DND-41 (cell line): Measurements from ENCODE around the gene DNMBP.
"Not testable (repeated sequence)": the region's sequence is repeated elsewhere in the genome, so short reads cannot be mapped to it uniquely, and the experiment has no call there.

Experiments
- ATAC-seq: fragments of 200-7000 bp; cut with Tn5 transposase; 3 replicates; pipeline ENCODE4 v1.9.1; 2021; ENCODE audit warnings: low read depth; ENCODE audit not compliant: insufficient read depth
- DNase-seq: peaks from one replicate; pipeline ENCODE4 v3.0.0-alpha.2; 2020
- H2AFZ ChIP-seq: 2 replicates; pipeline ENCODE4 v1.6.0; 2012; ENCODE audit warnings: low read depth, low read length
- H3K27ac ChIP-seq: 2 replicates; pipeline ENCODE4 v1.5.1; 2012; ENCODE audit warnings: low read length, inconsistent platforms
- H3K27me3 ChIP-seq: fragments of 200-600 bp; sonication (generic); 2 replicates; pipeline ENCODE4 v1.6.0; 2012; ENCODE audit warnings: low read length, mild to moderate bottlenecking, inconsistent platforms; ENCODE audit not compliant: insufficient read depth, poor library complexity
- H3K36me3 ChIP-seq: 2 replicates; pipeline ENCODE4 v1.5.1; 2012; ENCODE audit warnings: low read length, inconsistent platforms; ENCODE audit not compliant: insufficient read depth
- H3K4me1 ChIP-seq: 2 replicates; pipeline ENCODE4 v1.5.1; 2012; ENCODE audit warnings: mild to moderate bottlenecking, low read length; ENCODE audit not compliant: insufficient read depth
- H3K4me2 ChIP-seq: 2 replicates; pipeline ENCODE4 v1.6.0; 2012; ENCODE audit warnings: mild to moderate bottlenecking, moderate library complexity, low read length, inconsistent platforms; ENCODE audit not compliant: insufficient read depth
- H3K4me3 ChIP-seq, 2 experiments: fragments of 200-600 bp in 1 of 2; shearing (Covaris generic) in 1 of 2; 2 replicates each; pipeline ENCODE4 v1.5.1; 2012 to 2016; ENCODE audit warnings: inconsistent platforms in 2 of 2, low read length in 2 of 2, mild to moderate bottlenecking in 2 of 2, low read depth in 1 of 2, moderate library complexity in 1 of 2
- H3K79me2 ChIP-seq: 2 replicates; pipeline ENCODE4 v1.6.0; 2012; ENCODE audit warnings: low read length, inconsistent platforms; ENCODE audit not compliant: insufficient read depth
- H3K9ac ChIP-seq: 2 replicates; pipeline ENCODE4 v1.6.0; 2012; ENCODE audit warnings: low read depth, mild to moderate bottlenecking, inconsistent platforms, low read length, moderate library complexity
- H3K9me3 ChIP-seq: 2 replicates; pipeline ENCODE4 v1.5.1; 2012; ENCODE audit warnings: low read length, moderate library complexity, mild to moderate bottlenecking, inconsistent platforms; ENCODE audit not compliant: insufficient read depth, severe bottlenecking
- H4K20me1 ChIP-seq: 2 replicates; pipeline ENCODE4 v1.6.0; 2012; ENCODE audit warnings: low read length; ENCODE audit not compliant: insufficient read depth
- EZH2 ChIP-seq: IDR thresholded peaks from 3 replicates; pipeline ENCODE4 v1.6.1; 2012; ENCODE audit warnings: borderline replicate concordance, low read depth, mild to moderate bottlenecking, moderate library complexity, low read length, inconsistent platforms; ENCODE audit not compliant: severe bottlenecking
- TF ChIP-seq, protein P1 (sequence below): IDR thresholded peaks from 2 replicates; pipeline ENCODE4 v1.5.1; 2012; ENCODE audit warnings: borderline replicate concordance, low read length, moderate library complexity, mild to moderate bottlenecking; ENCODE audit not compliant: poor library complexity, severe bottlenecking; ENCODE audit errors: extremely low read depth

DNMBP gene

DNA sequence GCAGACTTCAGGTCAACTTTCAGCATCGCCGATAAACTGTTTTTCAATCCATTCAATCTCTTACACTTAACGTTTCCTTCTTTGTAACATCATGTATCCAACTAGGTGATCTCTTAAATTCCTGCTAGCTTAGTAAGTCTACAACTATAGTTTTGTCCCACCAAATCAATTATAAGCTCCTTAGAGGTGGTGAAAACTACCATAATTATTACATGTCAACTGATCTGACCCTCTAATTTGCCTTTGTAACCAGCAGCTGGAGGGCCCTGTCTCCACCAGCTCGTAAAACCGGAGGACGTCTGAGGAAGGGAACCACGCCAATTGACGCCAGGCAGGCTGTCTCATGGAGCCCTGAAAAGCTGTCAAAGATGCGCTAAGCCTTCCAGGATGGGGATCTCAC, 113.9 kb downstream of the DNMBP start:
- no peaks in the 10 kb centered on the region for H3K27me3 ChIP-seq
- H3K4me1 ChIP-seq: no peaks in the 10 kb centered on the region
- no peak overlapping the region for H3K4me2 ChIP-seq
- no peaks in the 10 kb centered on the region for H3K79me2 ChIP-seq
- H3K27ac ChIP-seq: no peak overlapping the region
- no peak overlapping the region for H3K9ac ChIP-seq
- no peaks in the 10 kb centered on the region for H4K20me1 ChIP-seq
- ATAC-seq: no peak
- no peaks in the 10 kb centered on the region for H3K9me3 ChIP-seq
- H2AFZ ChIP-seq: no peak overlapping the region
- DNase-seq: no peak
- H3K36me3 ChIP-seq: peaks cover 10% of the 10 kb centered on the region; the same call in 1 of the 2 replicates
- no peak overlapping the region for H3K4me3 ChIP-seq
- TF ChIP-seq, protein P1, sequence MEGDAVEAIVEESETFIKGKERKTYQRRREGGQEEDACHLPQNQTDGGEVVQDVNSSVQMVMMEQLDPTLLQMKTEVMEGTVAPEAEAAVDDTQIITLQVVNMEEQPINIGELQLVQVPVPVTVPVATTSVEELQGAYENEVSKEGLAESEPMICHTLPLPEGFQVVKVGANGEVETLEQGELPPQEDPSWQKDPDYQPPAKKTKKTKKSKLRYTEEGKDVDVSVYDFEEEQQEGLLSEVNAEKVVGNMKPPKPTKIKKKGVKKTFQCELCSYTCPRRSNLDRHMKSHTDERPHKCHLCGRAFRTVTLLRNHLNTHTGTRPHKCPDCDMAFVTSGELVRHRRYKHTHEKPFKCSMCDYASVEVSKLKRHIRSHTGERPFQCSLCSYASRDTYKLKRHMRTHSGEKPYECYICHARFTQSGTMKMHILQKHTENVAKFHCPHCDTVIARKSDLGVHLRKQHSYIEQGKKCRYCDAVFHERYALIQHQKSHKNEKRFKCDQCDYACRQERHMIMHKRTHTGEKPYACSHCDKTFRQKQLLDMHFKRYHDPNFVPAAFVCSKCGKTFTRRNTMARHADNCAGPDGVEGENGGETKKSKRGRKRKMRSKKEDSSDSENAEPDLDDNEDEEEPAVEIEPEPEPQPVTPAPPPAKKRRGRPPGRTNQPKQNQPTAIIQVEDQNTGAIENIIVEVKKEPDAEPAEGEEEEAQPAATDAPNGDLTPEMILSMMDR: no peak
- TF ChIP-seq EZH2: no peak

DNA sequence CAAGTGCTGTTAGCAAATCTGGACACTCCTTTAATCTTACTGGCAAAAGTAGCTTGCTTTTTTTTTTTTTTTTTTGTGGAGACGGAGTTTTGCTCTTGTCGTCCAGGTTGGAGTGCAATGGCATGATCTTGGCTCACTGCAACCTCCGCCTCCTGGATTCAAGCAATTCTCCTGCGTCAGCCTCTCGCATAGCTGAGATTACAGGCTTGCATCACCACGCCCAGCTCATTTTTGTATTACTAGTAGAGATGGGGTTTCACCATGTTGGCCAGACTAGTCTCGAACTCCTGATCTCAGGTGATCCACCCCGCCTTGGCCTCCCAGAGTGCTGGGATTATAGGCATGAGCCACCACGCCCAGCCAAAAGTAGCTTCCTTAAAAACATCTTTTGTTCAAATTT, 114.7 kb downstream of the DNMBP start:
- not testable (repeated sequence) for ATAC-seq
- H3K36me3 ChIP-seq: peaks cover 10% of the 10 kb centered on the region; the same call in 1 of the 2 replicates

DNA sequence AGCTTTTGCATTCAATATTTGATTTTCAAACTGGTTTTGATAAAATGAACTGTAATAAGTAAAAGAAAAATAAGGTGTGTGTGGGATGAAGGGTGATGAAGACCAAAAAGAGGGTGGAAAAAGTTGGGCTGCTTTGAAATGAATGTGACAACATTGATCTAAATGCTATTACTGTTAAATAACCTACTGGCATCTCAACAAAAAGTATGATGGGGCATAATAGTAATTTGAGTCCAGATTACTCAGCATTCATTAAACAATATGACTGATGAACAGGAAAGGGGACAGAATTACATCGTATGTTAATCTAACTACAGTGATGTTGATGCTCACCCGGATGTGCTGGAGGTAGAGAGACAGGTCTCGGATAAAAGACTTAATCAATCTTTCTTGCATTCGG, 115.1 kb downstream of the DNMBP start:
- Histone ChIP-seq H4K20me1 (no peaks in the 10 kb centered on the region), H3K27me3 (no peaks in the 10 kb centered on the region), H3K9me3 (no peaks in the 10 kb centered on the region), H3K27ac (no peak overlapping the region), H3K4me3 (no peak overlapping the region), H2AFZ (no peak overlapping the region), H3K36me3 (peaks cover 10% of the 10 kb centered on the region; the same call in 1 of the 2 replicates), H3K79me2 (no peaks in the 10 kb centered on the region), H3K9ac (no peak overlapping the region), H3K4me1 (no peaks in the 10 kb centered on the region), H3K4me2 (no peak overlapping the region)
- ATAC-seq (no peak), DNase-seq (no peak)
- TF ChIP-seq, protein P1: no peak
- TF ChIP-seq EZH2: no peak

More for the DNA sequence above, 114.7 kb downstream of the DNMBP start:
- DNase-seq, H2AFZ ChIP-seq, H4K20me1 ChIP-seq, H3K4me2 ChIP-seq, H3K9ac ChIP-seq, H3K27ac ChIP-seq, H3K4me3 ChIP-seq, H3K27me3 ChIP-seq, H3K4me1 ChIP-seq, H3K79me2 ChIP-seq, H3K9me3 ChIP-seq: not testable (repeated sequence)

DNA sequence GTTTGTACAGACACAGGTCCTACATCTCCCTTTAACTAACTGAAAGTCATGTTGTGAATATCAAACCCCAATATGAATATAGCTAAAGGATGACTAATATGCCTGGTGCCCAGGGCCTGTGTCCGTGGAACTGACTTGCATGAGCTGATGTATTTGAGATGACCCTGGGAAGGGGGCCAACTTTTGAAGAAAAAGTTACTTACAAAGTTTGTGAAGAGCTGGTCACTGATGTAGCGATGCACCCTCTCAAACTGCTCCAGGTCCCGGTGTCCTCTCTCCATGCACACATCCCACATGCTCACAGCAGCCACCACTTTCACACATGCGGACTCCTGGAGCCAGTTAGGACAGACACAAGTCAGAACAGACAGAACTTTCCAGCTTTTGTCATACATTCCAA, 121.1 kb downstream of the DNMBP start:
- no peaks in the 10 kb centered on the region for H3K79me2 ChIP-seq
- H2AFZ ChIP-seq: no peak overlapping the region
- H3K4me2 ChIP-seq: no peak overlapping the region
- H4K20me1 ChIP-seq: no peaks in the 10 kb centered on the region
- no peak for ATAC-seq
- 0 out of 2 replicates have a peak, but pooled peaks cover 12% of the 10 kb centered on the region for H3K36me3 ChIP-seq
- no peak overlapping the region for H3K9ac ChIP-seq
- H3K27me3 ChIP-seq: no peaks in the 10 kb centered on the region
- H3K9me3 ChIP-seq: no peaks in the 10 kb centered on the region
- no peak for TF ChIP-seq EZH2
- TF ChIP-seq, protein P1: no peak
- no peaks in the 10 kb centered on the region for H3K4me1 ChIP-seq
- no peak overlapping the region for H3K27ac ChIP-seq
- no peak for DNase-seq
- no peak overlapping the region for H3K4me3 ChIP-seq
